M059J (cell line): Measurements from ENCODE around the gene CFAP73. TPM values are rescaled to one million over a fixed set of nuclear protein-coding genes. Genes with fewer than 3 reads are reported as not detected.
"Not testable (repeated sequence)": the region's sequence is repeated elsewhere in the genome, so short reads cannot be mapped to it uniquely, and the experiment has no call there.

Experiments used
- DNase-seq: peaks from one replicate; pipeline ENCODE4 v3.0.0-alpha.2; 2012; ENCODE audit warnings: low read depth
- total RNA-seq: library from RNA; depleted of rRNA; stranded (reverse); fragments of >200 nt; shearing (Covaris generic); gene quantifications from 2 replicates; pipeline ENCODE4 v1.2.3, GENCODE V29; 2014

Gene CFAP73
- total RNA-seq, 1 experiment from 2014 or later = not detected

DNA sequence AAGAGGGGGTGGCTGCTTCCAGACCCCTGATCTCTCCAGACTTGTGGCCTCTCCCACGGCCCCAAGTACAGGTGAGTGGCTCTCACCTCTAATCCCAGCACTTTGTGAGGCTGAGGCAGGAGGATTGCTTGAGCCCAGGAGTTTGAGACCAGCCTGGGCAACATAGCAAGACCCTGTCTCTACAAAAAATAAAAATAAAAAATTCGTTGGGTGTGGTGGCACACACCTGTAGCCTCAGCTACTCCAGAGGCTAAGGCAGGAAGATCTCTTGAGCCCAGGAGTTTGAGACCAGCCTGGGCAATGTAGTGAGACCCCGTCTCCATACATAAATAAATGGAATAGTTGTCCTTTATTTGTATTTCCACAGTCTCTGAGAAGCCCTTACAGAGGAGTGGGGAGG lies 7.8 kb upstream of the CFAP73 start:
- DNase-seq = not testable (repeated sequence)

- DNase-seq = no peak
These were observed 7.2 kb upstream of the CFAP73 start for GRCh38 chr12:113142173-113142885.

GRCh38 chr12:113142886-113143332 lies 6.6 kb upstream of the CFAP73 start:
- DNase-seq = no peak

DNA sequence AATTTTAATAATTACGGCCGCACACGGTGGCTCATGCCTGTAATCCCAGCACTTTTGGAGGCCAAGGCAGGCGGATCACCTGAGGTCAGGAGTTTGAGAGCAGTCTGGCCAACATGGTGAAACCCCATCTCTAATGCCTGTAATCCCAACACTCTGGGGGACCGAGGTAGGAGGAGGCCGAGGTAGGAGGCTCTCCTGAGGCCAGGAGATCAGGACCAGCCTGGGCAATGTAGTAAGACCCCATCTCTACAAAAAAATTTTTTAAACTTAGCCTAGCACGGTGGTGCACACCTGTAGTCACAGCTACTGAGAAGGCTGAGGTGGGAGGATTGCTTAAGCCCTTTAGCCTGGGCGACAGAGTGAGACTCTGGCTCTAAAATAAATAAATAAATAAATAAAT lies 5.6 kb upstream of the CFAP73 start:
- DNase-seq = no peak

- DNase-seq = no peak
These were observed 4.7 kb upstream of the CFAP73 start for GRCh38 chr12:113144806-113145205.

DNA sequence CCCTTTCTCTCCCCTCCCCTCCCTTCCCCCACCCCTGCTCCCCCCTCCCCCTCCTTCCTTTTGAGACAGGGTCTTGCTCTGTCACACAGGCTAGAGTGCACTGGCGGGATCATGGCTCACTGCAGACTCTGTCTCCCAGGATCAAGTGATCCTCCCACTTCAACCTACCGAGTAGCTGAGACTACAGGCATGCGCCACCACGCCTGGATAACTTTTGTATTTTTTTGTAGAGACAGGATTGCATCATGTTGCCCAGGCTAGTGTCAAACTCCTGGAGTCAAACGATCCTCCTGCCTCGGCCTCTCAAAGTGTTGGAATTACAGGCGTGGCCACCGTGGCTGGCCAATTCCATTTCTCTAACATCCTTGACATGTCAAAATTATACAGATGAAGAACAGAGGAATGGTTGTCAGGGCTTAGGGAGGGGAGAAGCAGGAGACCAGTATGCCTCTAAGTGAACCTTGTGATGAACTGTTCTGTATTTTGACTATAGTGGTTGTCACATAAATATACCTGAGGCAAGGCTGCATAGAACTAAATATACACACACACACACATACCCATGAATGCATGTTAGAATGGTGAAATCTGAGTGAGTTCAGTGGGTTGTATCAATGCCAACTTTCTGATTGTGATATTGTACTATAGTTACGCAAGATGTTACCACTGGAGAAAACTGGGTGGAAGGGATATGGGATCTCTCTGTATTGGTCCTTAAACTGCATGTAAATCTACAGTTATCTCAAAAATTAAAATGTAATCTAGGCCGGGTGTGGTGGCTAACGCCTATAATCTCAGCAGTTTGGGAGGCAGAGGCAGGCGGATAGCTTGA lies 3.6 kb upstream of the CFAP73 start:
- DNase-seq = no peak

DNA sequence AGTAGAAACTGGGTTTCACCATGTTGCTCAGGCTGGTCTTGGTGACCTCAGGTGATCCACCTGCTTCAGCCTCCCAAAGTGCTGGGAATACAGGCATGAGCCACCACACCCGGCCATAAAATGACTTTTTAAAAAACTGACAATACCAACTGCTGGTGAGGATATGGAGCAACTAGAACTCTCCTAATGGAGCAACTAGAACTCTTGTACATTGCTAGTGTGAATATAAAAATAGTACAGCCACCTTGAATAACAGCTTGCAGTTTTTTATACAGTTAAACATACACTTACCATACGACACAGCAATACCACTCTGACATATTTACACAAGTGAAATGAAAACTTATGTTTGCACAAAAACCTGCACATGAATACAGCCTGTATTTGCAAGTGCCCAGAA lies 2.5 kb upstream of the CFAP73 start:
- no peak for DNase-seq

DNA sequence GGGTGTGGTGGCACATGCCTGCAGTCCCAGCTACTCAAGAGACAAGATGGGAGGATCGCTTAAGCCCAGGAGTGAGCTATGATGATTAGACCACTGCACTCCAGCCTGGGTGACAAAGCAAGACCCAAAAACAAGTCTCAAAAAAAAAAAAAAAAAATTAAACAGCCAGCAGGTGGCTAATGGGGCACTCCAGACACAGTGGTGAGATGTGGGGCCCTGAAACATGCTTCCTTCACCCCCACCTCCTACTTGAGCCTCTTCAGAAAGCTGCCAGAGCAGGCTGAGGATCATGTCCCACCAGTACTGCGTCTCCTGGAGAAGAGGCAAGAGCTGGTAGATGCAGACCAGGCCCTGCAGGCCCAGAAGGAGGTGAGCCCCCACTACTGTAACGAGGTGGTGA lies 2.1 kb downstream of the CFAP73 start:
- no peak for DNase-seq

DNA sequence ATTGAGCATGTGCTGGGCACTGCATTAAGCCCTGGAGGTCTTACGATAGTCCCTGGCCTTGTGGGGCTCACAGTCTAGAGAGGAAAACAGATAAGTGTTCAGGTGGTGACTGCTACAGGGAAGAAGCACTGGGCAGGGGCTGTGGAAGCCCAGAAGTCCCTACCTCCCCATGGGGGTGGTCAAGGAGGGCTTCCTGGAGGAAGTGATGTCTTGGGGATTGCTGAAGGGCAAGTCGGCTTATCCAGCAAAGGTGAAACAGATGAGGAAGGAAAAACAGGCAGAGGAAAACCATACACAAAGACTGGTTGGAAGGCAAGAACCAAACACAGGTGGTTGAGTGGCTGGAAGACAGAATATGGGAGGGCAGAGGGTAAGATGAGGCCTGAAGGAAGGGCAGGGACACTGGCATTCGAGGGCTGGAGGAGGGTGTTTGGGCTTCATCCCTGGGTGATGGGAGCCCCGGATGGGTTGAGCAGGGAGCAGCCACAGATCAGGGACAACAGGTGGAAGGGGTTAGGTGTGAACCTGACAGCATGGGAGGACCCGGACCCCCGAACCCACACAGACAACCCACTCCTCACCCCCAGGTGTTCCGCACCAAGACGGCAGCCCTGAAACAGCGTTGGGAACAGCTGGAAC lies 2.8 kb downstream of the CFAP73 start:
- no peak for DNase-seq

GRCh38 chr12:113152835-113153814 lies 3.6 kb downstream of the CFAP73 start:
- DNase-seq = peak; percentile 83

- DNase-seq = no peak
These were observed 4.9 kb downstream of the CFAP73 start for GRCh38 chr12:113154351-113154973.

DNA sequence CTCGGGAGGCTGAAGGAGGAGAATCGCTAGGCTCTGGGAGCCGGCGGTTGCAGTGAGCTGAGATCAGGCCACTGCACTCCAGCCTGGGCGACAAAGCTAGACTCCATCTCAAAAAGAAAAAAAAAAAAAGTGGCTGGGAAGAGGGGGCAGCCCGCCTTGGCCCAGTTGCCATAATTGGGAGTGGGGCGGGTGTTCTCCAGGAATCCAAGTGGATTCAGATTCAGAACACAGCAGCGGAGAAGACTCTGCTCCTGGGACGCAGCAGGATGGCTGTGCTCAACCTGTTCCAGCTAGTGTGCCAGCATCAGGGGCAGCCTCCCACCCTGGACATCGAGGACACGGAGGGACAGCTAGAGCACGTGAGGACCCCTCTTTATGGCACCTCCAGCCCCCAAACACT lies 5.5 kb downstream of the CFAP73 start:
- DNase-seq = no peak

DNA sequence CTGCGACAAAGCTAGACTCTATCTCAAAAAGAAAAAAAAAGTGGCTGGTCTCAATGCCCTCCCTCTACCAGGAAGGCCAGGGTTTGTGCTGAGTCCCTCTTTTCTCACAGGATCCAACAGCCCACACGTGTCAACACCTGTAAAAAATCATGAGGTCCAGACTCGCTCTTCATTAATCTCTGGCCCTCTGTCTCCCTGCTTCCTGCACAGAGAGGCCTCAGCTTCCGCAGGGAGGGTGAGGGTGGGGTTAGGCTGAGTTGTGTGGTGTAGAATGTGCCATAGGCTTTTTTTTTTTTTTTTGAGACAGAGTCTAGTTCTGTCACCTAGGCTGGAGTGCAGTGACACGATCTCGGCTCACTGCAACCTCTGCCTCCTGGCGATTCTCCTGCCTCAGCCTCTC lies 6.1 kb downstream of the CFAP73 start:
- no peak for DNase-seq

DNA sequence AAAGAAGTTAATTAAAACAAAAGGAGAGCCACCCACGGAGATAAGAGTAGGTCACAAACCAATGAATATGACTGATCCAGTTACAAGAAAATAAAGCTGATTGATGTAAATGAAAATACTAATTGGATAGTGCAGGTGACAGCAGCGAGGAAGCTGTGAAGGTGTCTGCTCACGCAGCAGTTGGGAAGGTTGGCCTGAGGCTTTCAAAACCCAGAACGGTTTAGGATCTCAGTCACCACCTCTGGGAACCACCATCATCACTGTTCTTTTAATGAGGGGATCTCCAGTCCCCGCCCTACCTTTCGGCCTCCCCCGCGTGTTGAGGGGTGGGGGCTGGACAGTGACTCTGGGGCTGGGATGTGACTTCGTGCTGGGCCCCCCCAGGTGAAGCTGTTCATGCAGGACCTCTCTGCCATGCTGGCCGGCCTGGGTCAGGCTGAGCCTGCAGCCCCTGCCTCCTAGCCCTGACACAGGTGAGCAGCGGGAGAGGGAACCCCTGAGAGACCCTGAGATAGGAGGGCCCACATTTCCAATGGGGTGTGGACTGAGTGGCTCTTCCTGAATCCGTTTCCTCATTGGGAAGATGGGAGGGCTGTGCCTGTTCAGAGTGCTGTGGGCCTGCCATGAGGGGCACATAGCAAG lies 7.8 kb downstream of the CFAP73 start:
- DNase-seq = no peak

DNA sequence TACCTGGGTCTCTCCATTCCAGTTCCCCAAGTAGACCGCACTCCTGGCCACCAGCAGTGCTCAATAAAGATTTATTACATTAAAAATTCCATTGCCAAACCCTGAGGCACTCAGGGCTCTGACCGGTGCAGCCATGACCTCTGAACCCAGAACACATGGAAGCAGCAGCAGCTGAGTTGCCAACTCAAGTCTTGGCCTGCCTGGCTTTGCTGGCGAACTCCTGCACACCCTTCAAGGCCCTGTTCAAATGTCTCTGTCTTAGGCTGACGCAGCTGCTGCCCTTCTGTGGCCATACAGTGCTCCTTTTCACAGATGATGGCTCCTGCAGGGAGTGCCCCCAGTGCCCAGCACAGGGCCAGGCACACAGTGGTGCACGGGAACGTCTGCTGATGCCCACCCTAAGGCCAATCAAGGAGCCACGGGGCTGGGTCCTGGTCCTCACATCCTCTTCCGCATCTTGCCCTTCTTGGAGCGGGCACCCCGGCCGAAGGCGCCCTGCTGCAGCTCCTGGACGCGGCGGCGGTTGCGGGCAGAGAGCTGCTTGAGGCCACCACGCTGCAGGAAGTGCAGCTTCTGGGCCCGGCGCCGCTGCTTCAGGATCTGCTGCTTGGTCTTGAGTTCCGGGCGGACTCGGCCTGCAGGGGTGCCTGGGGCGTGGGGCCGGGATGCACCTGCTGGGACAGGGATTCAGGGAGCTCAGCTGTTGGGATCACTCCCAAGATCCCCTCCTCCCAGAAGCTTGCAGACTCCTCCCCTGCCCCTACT lies 9.1 kb downstream of the CFAP73 start:
- no peak for DNase-seq

- no peak for DNase-seq
These were observed 10.4 kb downstream of the CFAP73 start for GRCh38 chr12:113159937-113160336.

DNA sequence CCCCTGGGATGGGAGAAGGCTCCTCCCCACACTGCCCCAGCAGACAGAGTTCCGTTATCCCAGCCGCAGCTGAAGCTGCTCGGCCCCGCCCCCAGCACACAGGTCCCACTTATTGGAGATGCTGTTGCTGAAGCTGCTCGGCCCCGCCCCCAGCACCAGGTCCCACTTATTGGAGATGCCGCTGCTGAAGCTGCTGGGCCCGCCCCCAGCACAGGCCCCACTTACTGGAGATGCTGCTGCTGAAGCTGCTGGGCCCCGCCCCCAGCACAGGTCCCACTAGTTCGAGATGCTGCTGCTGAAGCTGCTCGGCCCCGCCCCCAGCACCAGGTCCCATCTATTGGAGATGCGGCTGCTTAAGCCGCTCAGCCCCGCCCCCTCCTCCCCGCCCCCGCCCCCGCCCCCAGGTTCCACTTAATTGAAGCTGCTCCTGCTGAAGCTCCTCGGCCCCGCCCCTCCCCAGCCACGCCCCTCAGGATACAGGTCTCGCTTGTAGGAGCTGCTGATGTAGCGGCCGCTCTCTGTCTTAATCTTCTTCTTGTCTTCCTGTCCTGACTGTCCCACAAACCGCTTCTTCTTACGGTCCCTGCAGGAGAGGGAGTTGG lies 12.0 kb downstream of the CFAP73 start:
- DNase-seq = no peak

GRCh38 chr12:113162102-113163029 lies 12.8 kb downstream of the CFAP73 start:
- peak; percentile 55 for DNase-seq
